Natural killer cell (primary cell): ENCODE results near the gene HCAR1. TPM values are rescaled to one million over a fixed set of nuclear protein-coding genes. Genes with fewer than 3 reads are reported as not detected.
A peak's percentile ranks its signal among the peaks of the same experiment; 100 is the strongest.

Experiments used
- ATAC-seq, 3 donors: fragments of 150-1000 bp in 2 of 3; fragments of 200-7000 bp in 1 of 3; cut with Tn5 transposase; 1 replicate in 1 of 3; 2 replicates in 2 of 3; pipeline ENCODE4 v1.10.0; 2021; ENCODE audit warnings: mild to moderate bottlenecking in 2 of 3, moderate library complexity in 2 of 3
- DNase-seq, 2 donors: peaks; one replicate each; pipeline versions ENCODE4 v3.0.0 to v3.0.0-alpha.2; 2013 to 2021; ENCODE audit warnings: mixed read lengths in 1 of 2
- H3K27ac ChIP-seq: one replicate; pipeline ENCODE4 v1.5.1; 2013; ENCODE audit warnings: mild to moderate bottlenecking, low read length
- H3K27me3 ChIP-seq: one replicate; pipeline ENCODE4 v1.6.1; 2013; ENCODE audit warnings: low read length; ENCODE audit not compliant: control insufficient read depth, insufficient read depth
- H3K36me3 ChIP-seq: one replicate; pipeline ENCODE4 v1.6.1; 2013; ENCODE audit warnings: low read length; ENCODE audit not compliant: control insufficient read depth, insufficient read depth
- H3K4me1 ChIP-seq: one replicate; pipeline ENCODE4 v1.6.1; 2013; ENCODE audit warnings: low read length; ENCODE audit not compliant: control insufficient read depth, insufficient read depth
- H3K4me3 ChIP-seq: one replicate; pipeline ENCODE4 v1.5.1; 2013; ENCODE audit warnings: low read length
- H3K9me3 ChIP-seq: one replicate; pipeline ENCODE4 v1.6.1; 2013; ENCODE audit warnings: low read length; ENCODE audit not compliant: control insufficient read depth, insufficient read depth
- H3K27ac Mint-ChIP-seq, 2 donors: one replicate each; pipeline ENCODE4 v1.8.0; 2022; ENCODE audit warnings: mild to moderate bottlenecking in 2 of 2, mixed read lengths in 2 of 2, moderate library complexity in 1 of 2
- H3K27me3 Mint-ChIP-seq, 2 donors: one replicate each; pipeline ENCODE4 v1.8.0; 2022; ENCODE audit warnings: low read depth in 2 of 2, mixed read lengths in 2 of 2
- H3K36me3 Mint-ChIP-seq: one replicate; pipeline ENCODE4 v1.8.0; 2022; ENCODE audit warnings: mixed read lengths
- H3K4me1 Mint-ChIP-seq, 2 donors: one replicate each; pipeline ENCODE4 v1.8.0; 2022; ENCODE audit warnings: mixed read lengths in 2 of 2
- H3K4me3 Mint-ChIP-seq: one replicate; pipeline ENCODE4 v1.8.0; 2022; ENCODE audit warnings: mild to moderate bottlenecking, moderate library complexity, mixed read lengths
- H3K9me3 Mint-ChIP-seq, 2 donors: one replicate each; pipeline ENCODE4 v1.8.0; 2022; ENCODE audit warnings: mixed read lengths in 2 of 2
- CTCF ChIP-seq: fragments of 200-600 bp; IDR thresholded peaks from one replicate; pipeline ENCODE4 v1.8.0; 2022; ENCODE audit warnings: antibody characterized with exemption
- WGBS: methylation state at CpG from one replicate; pipeline ENCODE4 v1.1.7; 2013; ENCODE audit warnings: missing lambda C conversion rate; ENCODE audit not compliant: insufficient coverage; 5-methylcytosine and 5-hydroxymethylcytosine counted together
- intact Hi-C: fragments of 100-400 bp; cut with micrococcal nuclease; formaldehyde crosslinking; loops from one replicate; pipeline ENCODE4 v1.14.2; 2022
- total RNA-seq, 4 donors: library from RNA; stranded (reverse); fragments of 120-200 nt in 1 of 4; gene quantifications; one replicate each; pipeline versions ENCODE4 v1.2.3 to v1.2.4, GENCODE V29; 2013 to 2022

HCAR1 gene
- total RNA-seq, 3 donors from 2014 or later (not counting 1 experiment from before 2014, with no cell fraction given) = 0.15 TPM; not detected in 2

GRCh38 chr12:122749569-122750332 is 19.1 kb upstream of the HCAR1 start:
- Histone ChIP-seq H3K4me3 (no peak overlapping the region), H3K36me3 (peaks cover 8% of the 10 kb centered on the region), H3K4me1 (peaks cover 15% of the 10 kb centered on the region), H3K27me3 (no peaks in the 10 kb centered on the region), H3K27ac (no peak overlapping the region), H3K9me3 (no peaks in the 10 kb centered on the region)
- Mint-ChIP-seq H3K4me3 (no peak overlapping the region), H3K36me3 (no peaks in the 10 kb centered on the region), H3K9me3 (no peaks in the 10 kb centered on the region), H3K27ac (no peak overlapping the region), H3K27me3 (no peaks in the 10 kb centered on the region), H3K4me1 (peaks cover 14 to 28% of the 10 kb centered on the region in 2 donors)
- ATAC-seq = no peak
- WGBS = 88% methylated on average over 6 of the region's 6 CpGs
- DNase-seq = no peak
- intact Hi-C loops = loop anchor here (5.0 kb wide), 1 partner anchor 222 kb away; the partner anchor contains the start of genes KNTC1 and RSRC2
- TF ChIP-seq CTCF = no peak

- H3K27me3 Mint-ChIP-seq = no peaks in the 10 kb centered on the region
- Histone ChIP-seq H3K27me3 (no peaks in the 10 kb centered on the region), H3K9me3 (no peaks in the 10 kb centered on the region), H3K36me3 (no peaks in the 10 kb centered on the region), H3K4me1 (peaks cover 3% of the 10 kb centered on the region), H3K4me3 (no peak overlapping the region), H3K27ac (no peak overlapping the region)
- H3K27ac Mint-ChIP-seq = no peak overlapping the region
- TF ChIP-seq CTCF = no peak
- no peak for ATAC-seq
- H3K9me3 Mint-ChIP-seq = no peaks in the 10 kb centered on the region
- no peak overlapping the region for H3K4me3 Mint-ChIP-seq
- H3K4me1 Mint-ChIP-seq = peaks cover 0 to 8% of the 10 kb centered on the region in 2 donors
- DNase-seq = no peak
- no peaks in the 10 kb centered on the region for H3K36me3 Mint-ChIP-seq
- 79% methylated on average over 8 of the region's 9 CpGs for WGBS
- intact Hi-C loops = no loop called here
Observed at GRCh38 chr12:122747224-122748135, 16.8 kb upstream of the HCAR1 start.

- WGBS = 86% methylated on average over 7 of the region's 7 CpGs
- no peak overlapping the region for H3K27ac ChIP-seq
- H3K27me3 Mint-ChIP-seq = no peaks in the 10 kb centered on the region
- no peak overlapping the region for H3K4me3 ChIP-seq
- TF ChIP-seq CTCF = no peak
- DNase-seq (no peak), ATAC-seq (peak in 1 of 3 donors; percentile 39)
- peak overlapping the region in 1 of 2 donors; percentile 16 for H3K27ac Mint-ChIP-seq
- no peaks in the 10 kb centered on the region for H3K36me3 ChIP-seq
- no peaks in the 10 kb centered on the region for H3K27me3 ChIP-seq
- no peaks in the 10 kb centered on the region for H3K4me1 ChIP-seq
- no peaks in the 10 kb centered on the region for H3K4me1 Mint-ChIP-seq
- no peaks in the 10 kb centered on the region for H3K36me3 Mint-ChIP-seq
- H3K4me3 Mint-ChIP-seq = no peak overlapping the region
- intact Hi-C loops = no loop called here
- no peaks in the 10 kb centered on the region for H3K9me3 ChIP-seq
- no peaks in the 10 kb centered on the region for H3K9me3 Mint-ChIP-seq
Observed at GRCh38 chr12:122743895-122744525, 13.4 kb upstream of the HCAR1 start.
